Endometrium (tissue), 2 donors: Measurements from ENCODE around the gene KCTD19.

Source experiments
- FAIRE-seq: peaks from 2 replicates; lab custom pipeline; 2012; peaks lifted over from hg19 to GRCh38; lab: Jason Lieb, UNC
- donor health status: control.
- donor health status: control.

Gene KCTD19

GRCh38 chr16:67283039-67283825, 43.3 kb downstream of the KCTD19 start:
- no peak for FAIRE-seq

- FAIRE-seq, result no peak
Observed at GRCh38 chr16:67282447-67282805, 44.1 kb downstream of the KCTD19 start.

- FAIRE-seq, result no peak
Observed at GRCh38 chr16:67281536-67282446, 44.8 kb downstream of the KCTD19 start.

- FAIRE-seq, result no peak
Observed at GRCh38 chr16:67280090-67281015, 46.2 kb downstream of the KCTD19 start.

- FAIRE-seq, result no peak
Observed at GRCh38 chr16:67279296-67280089, 47.0 kb downstream of the KCTD19 start, which contains the start of gene PLEKHG4. Gene PLEKHG4, plus strand, starts transcription at chr16:67279532. Its CDS starts 513 bp downstream, at chr16:67280045.

- FAIRE-seq, result no peak
Observed at GRCh38 chr16:67278773-67279295, 47.7 kb downstream of the KCTD19 start.

GRCh38 chr16:67277999-67278772, 48.4 kb downstream of the KCTD19 start:
- FAIRE-seq, result no peak

GRCh38 chr16:67277294-67277998, 49.1 kb downstream of the KCTD19 start:
- no peak for FAIRE-seq

- no peak for FAIRE-seq
Observed at GRCh38 chr16:67275321-67275720, 51.2 kb downstream of the KCTD19 start.

- FAIRE-seq, result no peak
Observed at GRCh38 chr16:67271446-67271845, 55.1 kb downstream of the KCTD19 start.

GRCh38 chr16:67270931-67271338, 55.6 kb downstream of the KCTD19 start:
- no peak for FAIRE-seq

- FAIRE-seq, result no peak
Observed at GRCh38 chr16:67269766-67270165, 56.8 kb downstream of the KCTD19 start.

GRCh38 chr16:67268136-67268579, 58.4 kb downstream of the KCTD19 start:
- FAIRE-seq, result no peak

GRCh38 chr16:67265834-67266233, 60.7 kb downstream of the KCTD19 start:
- no peak for FAIRE-seq

- no peak for FAIRE-seq
Observed at GRCh38 chr16:67264866-67265265, 61.7 kb downstream of the KCTD19 start.

- no peak for FAIRE-seq
Observed at GRCh38 chr16:67264277-67264676, 62.3 kb downstream of the KCTD19 start.

GRCh38 chr16:67263201-67263600, 63.3 kb downstream of the KCTD19 start:
- no peak for FAIRE-seq

- no peak for FAIRE-seq
Observed at GRCh38 chr16:67260426-67261063, 66.0 kb downstream of the KCTD19 start.

GRCh38 chr16:67259705-67260104, 66.8 kb downstream of the KCTD19 start:
- no peak for FAIRE-seq
